A549 (cell line): ENCODE measurements around the gene PPARA.

ENCODE experiments used
- BHLHE40 ChIP-seq: IDR thresholded peaks from 2 replicates; pipeline ENCODE4 v1.6.1; 2012; ENCODE audit warnings: low read depth, low read length, inconsistent platforms
- CBX2 ChIP-seq: fragments of 200-600 bp; sonication (generic); IDR thresholded peaks from 2 replicates; pipeline ENCODE4 v1.6.1; 2016; ENCODE audit warnings: low read depth, mild to moderate bottlenecking, borderline replicate concordance
- CEBPB ChIP-seq, 2 experiments: fragments of >200 bp in 1 of 2; sonication (Bioruptor Twin) in 1 of 2; formaldehyde crosslinking in 1 of 2; IDR thresholded peaks; 2 replicates each; pipeline ENCODE4 v1.6.1; 2012 to 2016
- EHMT2 ChIP-seq: fragments of 200-600 bp; sonication (generic); IDR thresholded peaks from 2 replicates; pipeline ENCODE4 v1.6.1; 2016; ENCODE audit warnings: antibody characterized with exemption, low read depth, mild to moderate bottlenecking, moderate library complexity
- MAFK ChIP-seq: fragments of 450-650 bp; IDR thresholded peaks from 2 replicates; pipeline ENCODE4 v1.6.1; 2014; ENCODE audit not compliant: partially characterized antibody
- POLR2AphosphoS2 ChIP-seq: conservative IDR thresholded peaks from 2 replicates; pipeline ENCODE4 v1.6.1; 2012; ENCODE audit warnings: low read length, improper control_type of control experiment, inconsistent platforms
- RFX5 ChIP-seq: fragments of 450-650 bp; IDR thresholded peaks from 2 replicates; pipeline ENCODE4 v1.7.1; 2014; ENCODE audit warnings: antibody characterized with exemption, mild to moderate bottlenecking, moderate library complexity
- SREBF2 ChIP-seq: fragments of 450-650 bp; IDR thresholded peaks from 2 replicates; pipeline ENCODE4 v1.6.1; 2014; ENCODE audit warnings: mild to moderate bottlenecking, moderate library complexity
- TF ChIP-seq, protein P1 (sequence below): fragments of >200 bp; sonication (Bioruptor Twin); formaldehyde crosslinking; IDR thresholded peaks from 3 replicates; pipeline ENCODE4 v1.5.1; 2016
- TF ChIP-seq, protein P2 (sequence below): fragments of 450-650 bp; IDR thresholded peaks from 2 replicates; pipeline ENCODE4 v1.6.1; 2014; ENCODE audit warnings: antibody characterized with exemption
- TF ChIP-seq, protein P3 (sequence below): fragments of >200 bp; sonication (Bioruptor Twin); formaldehyde crosslinking; IDR thresholded peaks from 3 replicates; pipeline ENCODE4 v1.6.1; 2016

DNA sequence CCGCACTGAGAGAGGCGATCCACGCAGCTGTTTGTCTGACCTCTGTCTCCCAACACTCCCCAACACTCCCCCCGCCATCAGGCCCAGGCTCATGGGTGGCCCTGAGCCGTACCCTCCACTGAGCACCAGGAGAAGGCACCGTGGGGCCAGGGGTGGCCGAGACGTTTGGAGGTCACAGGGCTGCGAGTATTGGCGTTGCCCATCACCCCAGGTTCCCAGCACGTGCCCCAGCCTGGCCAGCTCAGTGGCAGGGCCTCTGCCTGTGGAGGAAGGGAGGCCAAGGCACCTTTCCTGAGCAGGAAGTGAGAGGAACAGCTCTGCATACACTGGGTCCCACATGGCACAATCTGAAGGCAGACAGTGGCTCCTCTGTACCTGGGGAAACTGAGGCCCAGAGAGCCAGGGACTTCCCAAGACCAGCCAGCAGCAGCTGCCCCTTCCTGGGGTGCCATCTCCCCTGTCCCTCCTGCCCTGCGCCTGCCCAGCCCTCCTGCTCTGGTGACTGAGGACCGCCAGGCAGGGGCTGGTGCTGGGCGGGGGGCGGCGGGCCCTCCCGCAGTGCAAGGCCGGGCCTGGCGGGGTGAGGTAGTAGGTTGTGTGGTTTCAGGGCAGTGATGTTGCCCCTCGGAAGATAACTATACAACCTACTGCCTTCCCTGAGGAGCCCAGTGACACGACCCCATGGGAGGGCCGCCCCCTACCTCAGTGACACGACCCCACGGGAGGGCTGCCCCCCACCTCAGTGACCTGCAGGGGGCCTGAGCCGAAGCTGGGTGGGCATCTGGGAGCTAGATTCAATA lies 37.0 kb upstream of the PPARA start:
- TF ChIP-seq POLR2AphosphoS2 (peak; percentile 76), CEBPB (IDR thresholded peaks at IDR 0.05) (no peak), RFX5 (no peak), BHLHE40 (no peak), CBX2 (no peak), MAFK (no peak), SREBF2 (no peak), EHMT2 (no peak)
- TF ChIP-seq, protein P1, sequence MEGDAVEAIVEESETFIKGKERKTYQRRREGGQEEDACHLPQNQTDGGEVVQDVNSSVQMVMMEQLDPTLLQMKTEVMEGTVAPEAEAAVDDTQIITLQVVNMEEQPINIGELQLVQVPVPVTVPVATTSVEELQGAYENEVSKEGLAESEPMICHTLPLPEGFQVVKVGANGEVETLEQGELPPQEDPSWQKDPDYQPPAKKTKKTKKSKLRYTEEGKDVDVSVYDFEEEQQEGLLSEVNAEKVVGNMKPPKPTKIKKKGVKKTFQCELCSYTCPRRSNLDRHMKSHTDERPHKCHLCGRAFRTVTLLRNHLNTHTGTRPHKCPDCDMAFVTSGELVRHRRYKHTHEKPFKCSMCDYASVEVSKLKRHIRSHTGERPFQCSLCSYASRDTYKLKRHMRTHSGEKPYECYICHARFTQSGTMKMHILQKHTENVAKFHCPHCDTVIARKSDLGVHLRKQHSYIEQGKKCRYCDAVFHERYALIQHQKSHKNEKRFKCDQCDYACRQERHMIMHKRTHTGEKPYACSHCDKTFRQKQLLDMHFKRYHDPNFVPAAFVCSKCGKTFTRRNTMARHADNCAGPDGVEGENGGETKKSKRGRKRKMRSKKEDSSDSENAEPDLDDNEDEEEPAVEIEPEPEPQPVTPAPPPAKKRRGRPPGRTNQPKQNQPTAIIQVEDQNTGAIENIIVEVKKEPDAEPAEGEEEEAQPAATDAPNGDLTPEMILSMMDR = no peak
- TF ChIP-seq, protein P2, sequence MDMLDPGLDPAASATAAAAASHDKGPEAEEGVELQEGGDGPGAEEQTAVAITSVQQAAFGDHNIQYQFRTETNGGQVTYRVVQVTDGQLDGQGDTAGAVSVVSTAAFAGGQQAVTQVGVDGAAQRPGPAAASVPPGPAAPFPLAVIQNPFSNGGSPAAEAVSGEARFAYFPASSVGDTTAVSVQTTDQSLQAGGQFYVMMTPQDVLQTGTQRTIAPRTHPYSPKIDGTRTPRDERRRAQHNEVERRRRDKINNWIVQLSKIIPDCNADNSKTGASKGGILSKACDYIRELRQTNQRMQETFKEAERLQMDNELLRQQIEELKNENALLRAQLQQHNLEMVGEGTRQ = no peak
- TF ChIP-seq, protein P3, sequence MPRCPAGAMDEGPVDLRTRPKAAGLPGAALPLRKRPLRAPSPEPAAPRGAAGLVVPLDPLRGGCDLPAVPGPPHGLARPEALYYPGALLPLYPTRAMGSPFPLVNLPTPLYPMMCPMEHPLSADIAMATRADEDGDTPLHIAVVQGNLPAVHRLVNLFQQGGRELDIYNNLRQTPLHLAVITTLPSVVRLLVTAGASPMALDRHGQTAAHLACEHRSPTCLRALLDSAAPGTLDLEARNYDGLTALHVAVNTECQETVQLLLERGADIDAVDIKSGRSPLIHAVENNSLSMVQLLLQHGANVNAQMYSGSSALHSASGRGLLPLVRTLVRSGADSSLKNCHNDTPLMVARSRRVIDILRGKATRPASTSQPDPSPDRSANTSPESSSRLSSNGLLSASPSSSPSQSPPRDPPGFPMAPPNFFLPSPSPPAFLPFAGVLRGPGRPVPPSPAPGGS = no peak
